ENCODE measurements around the gene LCMT2.

Gene LCMT2

GRCh38 chr15:43370975-43371974, 40.9 kb upstream of the LCMT2 start, which contains the start of the genes TUBGCP4 and ZSCAN29:
Gene TUBGCP4, plus strand, starts transcription at chr15:43371101. Its CDS starts 254 bp downstream, at chr15:43371355.
Gene ZSCAN29, minus strand, starts transcription at chr15:43371043. Its CDS starts 1,130 bp downstream, at chr15:43369913.
- Histone ChIP-seq H4K20me1 (ENCODE audit: insufficient read depth, low read length) (peaks cover 6% of the 10 kb centered on the region; the same call in 1 of the 2 replicates), H3K4me1 (ENCODE audit: low read length) (peaks cover 18% of the 10 kb centered on the region), H3K4me3 (ENCODE audit: low read length) (peak within 1 kb of the TSS; percentile 90), H3K9me3 (ENCODE audit: insufficient read depth, low read length) (no peaks in the 10 kb centered on the region), H3K9ac (ENCODE audit: low read length) (peak within 1 kb of the TSS; percentile 91), H3K27ac (ENCODE audit: low read length) (peak within 1 kb of the TSS; percentile 62), H3K4me2 (ENCODE audit: low read length) (peak within 1 kb of the TSS; percentile 97), H3K36me3 (replicated peaks; ENCODE audit: low read depth, low read length) (peaks cover 29% of the 10 kb centered on the region), H3K79me2 (ENCODE audit: low read length) (peaks cover 57% of the 10 kb centered on the region), H3K27me3 (ENCODE audit: low read depth, low read length) (no peaks in the 10 kb centered on the region), H2AFZ (ENCODE audit: low read depth, low read length) (peak within 1 kb of the TSS; percentile 90)
- TF ChIP-seq EZH2phosphoT487 (IDR thresholded peaks at IDR 0.05; ENCODE audit: low read depth) (no peak), CTCF (IDR thresholded peaks at IDR 0.05; ENCODE audit: low read depth, low read length) (peak; percentile 46)

- Histone ChIP-seq H3K27ac (ENCODE audit: low read length) (peak overlapping the region; percentile 62), H3K79me2 (ENCODE audit: low read length) (peaks cover 57% of the 10 kb centered on the region), H4K20me1 (ENCODE audit: insufficient read depth, low read length) (no peaks in the 10 kb centered on the region), H3K4me2 (ENCODE audit: low read length) (peak overlapping the region; percentile 97), H3K9me3 (ENCODE audit: insufficient read depth, low read length) (no peaks in the 10 kb centered on the region), H3K4me1 (ENCODE audit: low read length) (peaks cover 18% of the 10 kb centered on the region), H3K36me3 (replicated peaks; ENCODE audit: low read depth, low read length) (peaks cover 36% of the 10 kb centered on the region), H3K27me3 (ENCODE audit: low read depth, low read length) (no peaks in the 10 kb centered on the region), H2AFZ (ENCODE audit: low read depth, low read length) (peak overlapping the region; percentile 90; the same call in 1 of the 2 replicates), H3K4me3 (ENCODE audit: low read length) (peak overlapping the region; percentile 90), H3K9ac (ENCODE audit: low read length) (peak overlapping the region; percentile 91)
- no peak for TF ChIP-seq CTCF (IDR thresholded peaks at IDR 0.05; ENCODE audit: low read depth, low read length)
- no peak for TF ChIP-seq EZH2phosphoT487 (IDR thresholded peaks at IDR 0.05; ENCODE audit: low read depth)
Observed at GRCh38 chr15:43370310-43370974, 40.1 kb upstream of the LCMT2 start.

- H3K79me2 ChIP-seq (ENCODE audit: low read length), result no peaks in the 10 kb centered on the region
- no peak overlapping the region for H3K4me3 ChIP-seq (ENCODE audit: low read length)
- no peaks in the 10 kb centered on the region for H3K27me3 ChIP-seq (ENCODE audit: low read depth, low read length)
- no peak overlapping the region for H2AFZ ChIP-seq (ENCODE audit: low read depth, low read length)
- H3K4me2 ChIP-seq (ENCODE audit: low read length), result no peak overlapping the region
- H3K9me3 ChIP-seq (ENCODE audit: insufficient read depth, low read length), result peaks cover 19% of the 10 kb centered on the region; the same call in 1 of the 2 replicates
- no peak overlapping the region for H3K27ac ChIP-seq (ENCODE audit: low read length)
- peaks cover 78% of the 10 kb centered on the region for H3K36me3 ChIP-seq (replicated peaks; ENCODE audit: low read depth, low read length)
- H3K4me1 ChIP-seq (ENCODE audit: low read length), result no peaks in the 10 kb centered on the region
- H4K20me1 ChIP-seq (ENCODE audit: insufficient read depth, low read length), result no peaks in the 10 kb centered on the region
- no peak overlapping the region for H3K9ac ChIP-seq (ENCODE audit: low read length)
- TF ChIP-seq EZH2phosphoT487 (IDR thresholded peaks at IDR 0.05; ENCODE audit: low read depth) (no peak), CTCF (IDR thresholded peaks at IDR 0.05; ENCODE audit: low read depth, low read length) (no peak)
Observed at GRCh38 chr15:43361313-43361903, 31.0 kb upstream of the LCMT2 start.

Measured in OCI-LY3 (cell line).